GM19395 (cell line): ENCODE results near the gene TRIM13.
"Not testable (repeated sequence)": the region's sequence is repeated elsewhere in the genome, so short reads cannot be mapped to it uniquely, and the experiment has no call there.

Source experiments
- ATAC-seq: cut with Tn5 transposase; IDR thresholded peaks from one replicate; pipeline ENCODE4 v1.9.1; 2021; ENCODE audit warnings: mild to moderate bottlenecking, moderate library complexity; ENCODE audit not compliant: unreplicated experiment

Gene TRIM13

DNA sequence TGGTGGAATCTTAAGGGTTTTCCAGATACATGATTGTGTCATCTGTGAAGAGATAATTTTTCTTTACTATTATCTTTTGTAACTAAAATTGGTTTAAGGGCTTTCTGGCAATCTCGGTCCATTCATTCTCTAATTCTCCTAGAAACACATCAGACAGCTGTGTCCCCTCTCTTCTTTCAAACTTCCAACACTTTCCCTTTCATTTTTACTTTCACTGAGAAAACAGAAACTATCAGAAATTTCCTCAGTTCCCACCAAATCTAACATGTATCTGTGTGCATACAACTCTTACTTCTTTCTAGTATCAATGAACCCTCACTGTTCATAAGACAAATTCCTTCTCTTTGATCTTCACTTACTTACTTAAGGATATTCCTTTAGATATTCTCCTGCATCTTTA lies 58.6 kb downstream of the TRIM13 start:
- ATAC-seq: no peak

DNA sequence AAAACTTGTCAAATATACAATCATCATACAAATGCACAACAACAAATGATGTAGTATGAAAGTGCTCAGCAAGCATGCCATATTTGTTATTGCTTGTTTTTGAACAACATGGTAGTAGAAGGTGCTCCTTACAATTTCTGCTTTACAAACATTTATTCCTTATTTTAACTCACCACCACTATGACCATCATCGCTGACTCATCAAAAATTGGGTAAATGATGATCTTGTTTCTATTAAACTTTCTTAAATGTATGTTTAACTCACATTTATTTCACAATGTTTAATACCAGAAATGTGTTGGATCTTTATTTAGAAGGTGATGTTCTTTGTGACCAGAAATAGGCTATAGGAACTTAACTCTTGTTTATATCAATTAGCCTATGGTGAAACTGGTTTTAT lies 63.9 kb downstream of the TRIM13 start:
- no peak for ATAC-seq

DNA sequence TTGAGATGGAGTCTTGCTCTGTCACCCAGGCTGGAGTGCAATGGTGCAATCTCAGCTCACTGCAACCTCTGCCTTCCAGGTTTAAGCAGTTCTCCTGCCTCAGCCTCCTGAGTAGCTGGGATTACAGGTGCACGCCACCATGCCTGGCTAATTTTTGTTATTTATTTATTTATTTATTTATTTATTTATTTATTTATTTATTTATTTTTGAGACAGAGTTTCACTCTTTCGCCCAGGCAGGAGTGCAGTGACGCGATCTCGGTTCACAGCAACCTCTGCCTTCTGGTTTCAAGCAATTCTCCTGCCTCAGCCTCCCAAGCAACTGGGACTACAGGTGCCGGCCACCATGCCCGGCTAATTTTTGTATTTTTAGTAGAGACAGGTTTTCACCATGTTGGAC lies 65.5 kb downstream of the TRIM13 start:
- not testable (repeated sequence) for ATAC-seq

DNA sequence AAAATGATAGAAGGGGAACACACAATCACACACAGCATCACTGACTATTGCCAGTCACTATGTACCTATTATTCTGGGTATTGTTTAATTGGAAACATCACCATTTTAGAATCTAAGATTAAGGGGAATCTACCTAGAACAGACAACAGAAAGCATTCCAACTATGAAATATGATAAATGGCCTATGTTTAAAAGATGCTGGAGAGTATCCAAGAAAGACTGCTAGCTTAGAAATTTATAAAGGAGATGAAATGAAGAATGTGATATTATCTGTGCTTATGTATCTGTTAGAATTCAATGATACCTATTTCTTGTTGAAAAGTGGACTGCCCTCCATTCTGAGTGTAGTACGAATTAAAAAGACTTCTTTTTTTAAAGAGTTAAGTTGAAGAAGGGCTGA lies 68.9 kb downstream of the TRIM13 start:
- ATAC-seq: no peak
